HS-5 (cell line): ENCODE measurements around the gene GGA3.
"Not testable (repeated sequence)": the region's sequence is repeated elsewhere in the genome, so short reads cannot be mapped to it uniquely, and the experiment has no call there.

Source experiments
- DNase-seq: peaks from one replicate; pipeline ENCODE4 v3.0.0-alpha.2; 2012; ENCODE audit warnings: low read depth

The GGA3 gene

GRCh38 chr17:75218131-75218530 lies 43.3 kb downstream of the GGA3 start:
- no peak for DNase-seq

- DNase-seq: no peak
Observed at GRCh38 chr17:75209061-75209460, 52.3 kb downstream of the GGA3 start.

- DNase-seq: no peak
Observed at GRCh38 chr17:75208161-75208560, 53.2 kb downstream of the GGA3 start.

- DNase-seq: no peak
Observed at GRCh38 chr17:75207760-75208159, 53.6 kb downstream of the GGA3 start.

- DNase-seq: not testable (repeated sequence)
Observed at GRCh38 chr17:75207050-75207407, 54.4 kb downstream of the GGA3 start.

- DNase-seq: no peak
Observed at GRCh38 chr17:75205793-75206163, 55.6 kb downstream of the GGA3 start.

- peak; percentile 82 for DNase-seq
Observed at GRCh38 chr17:75205037-75205792, 56.2 kb downstream of the GGA3 start, which contains the start of gene NUP85. Gene NUP85 (plus strand): TSS chr17:75205679. CDS start chr17:75205762, 83 bp downstream.

- DNase-seq: no peak
Observed at GRCh38 chr17:75199886-75200618, 61.4 kb downstream of the GGA3 start.

GRCh38 chr17:75194879-75195278 lies 66.5 kb downstream of the GGA3 start:
- DNase-seq: no peak

GRCh38 chr17:75191584-75191983 lies 69.8 kb downstream of the GGA3 start:
- no peak for DNase-seq

GRCh38 chr17:75188614-75189013 lies 72.8 kb downstream of the GGA3 start:
- DNase-seq: no peak
